NCI-H2029 treated with DMSO at 0.1 percent for 48 hours (cell line): ENCODE results near the gene KHDC1L.
A peak's percentile ranks its signal among the peaks of the same experiment; 100 is the strongest.
"Not testable (repeated sequence)": the region's sequence is repeated elsewhere in the genome, so short reads cannot be mapped to it uniquely, and the experiment has no call there.

Source experiments
- DNase-seq: peaks from one replicate; lab custom pipeline; 2025; lab: John Stamatoyannopoulos, UW

KHDC1L gene, protein sequence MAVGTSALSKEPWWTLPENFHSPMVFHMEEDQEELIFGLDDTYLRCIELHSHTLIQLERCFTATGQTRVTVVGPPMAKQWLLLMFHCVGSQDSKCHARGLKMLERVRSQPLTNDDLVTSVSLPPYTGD

DNA sequence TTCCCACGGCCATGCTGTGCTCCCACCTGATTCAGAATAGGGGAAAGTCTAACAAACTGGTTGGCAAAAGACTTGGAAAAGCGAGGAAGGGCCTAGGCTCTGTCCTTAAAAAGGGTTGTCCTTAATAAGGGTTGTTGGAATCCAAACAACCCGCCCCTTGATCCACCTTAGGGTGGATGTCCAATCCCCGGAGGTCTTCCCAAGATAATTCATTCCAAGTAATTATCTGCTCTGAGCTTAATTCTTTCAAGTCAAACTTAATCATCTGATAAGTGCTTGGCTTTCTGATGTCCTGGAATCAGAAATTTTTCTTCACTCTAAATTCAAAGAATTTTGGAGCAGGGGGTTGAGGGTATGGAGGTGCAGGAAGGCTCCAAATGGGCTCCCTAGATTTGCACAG, at the start of gene KHDC1L:
KHDC1L (minus strand) TSS at position 101 of the 400 bp plus-strand sequence; CDS start at position 13, 88 bp downstream.
- no peak for DNase-seq

DNA sequence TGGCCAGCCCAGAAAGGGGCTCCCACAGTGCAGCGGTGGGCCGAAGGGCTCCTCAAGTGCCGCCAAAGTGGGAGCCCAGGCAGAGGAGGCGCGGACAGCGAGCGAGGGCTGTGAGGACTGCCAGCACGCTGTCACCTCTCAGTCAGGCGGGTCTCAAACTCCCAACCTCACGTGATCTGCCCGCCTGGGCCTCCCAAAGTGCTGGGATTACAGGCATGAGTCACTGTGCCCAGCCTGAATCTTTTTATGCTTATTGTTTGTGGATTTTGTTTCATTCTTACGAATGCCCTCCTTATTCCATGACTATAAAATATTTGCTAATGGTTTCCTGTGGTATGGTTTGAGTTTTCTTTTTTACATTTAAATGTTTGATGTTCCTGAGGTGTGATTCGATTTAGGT, 44.0 kb upstream of the KHDC1L start:
- DNase-seq = not testable (repeated sequence)

DNA sequence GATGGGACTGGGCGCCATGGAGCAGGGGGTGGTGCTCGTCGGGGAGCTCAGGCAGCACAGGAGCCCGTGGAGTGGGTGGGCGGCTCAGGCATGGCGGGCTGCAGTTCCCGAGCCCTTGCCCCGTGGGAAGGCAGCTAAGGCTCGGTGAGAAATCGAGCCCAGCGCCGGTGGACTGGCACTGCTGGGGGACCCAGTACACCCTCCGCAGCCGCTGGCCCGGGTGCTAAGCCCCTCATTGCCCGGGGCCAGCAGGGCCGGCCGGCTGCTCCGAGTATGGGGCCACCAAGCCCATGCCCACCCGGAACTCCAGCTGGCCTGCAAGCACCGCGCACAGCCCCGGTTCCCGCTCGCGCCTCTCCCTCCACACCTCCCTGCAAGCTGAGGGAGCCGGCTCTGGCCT, 43.6 kb upstream of the KHDC1L start:
- not testable (repeated sequence) for DNase-seq

DNA sequence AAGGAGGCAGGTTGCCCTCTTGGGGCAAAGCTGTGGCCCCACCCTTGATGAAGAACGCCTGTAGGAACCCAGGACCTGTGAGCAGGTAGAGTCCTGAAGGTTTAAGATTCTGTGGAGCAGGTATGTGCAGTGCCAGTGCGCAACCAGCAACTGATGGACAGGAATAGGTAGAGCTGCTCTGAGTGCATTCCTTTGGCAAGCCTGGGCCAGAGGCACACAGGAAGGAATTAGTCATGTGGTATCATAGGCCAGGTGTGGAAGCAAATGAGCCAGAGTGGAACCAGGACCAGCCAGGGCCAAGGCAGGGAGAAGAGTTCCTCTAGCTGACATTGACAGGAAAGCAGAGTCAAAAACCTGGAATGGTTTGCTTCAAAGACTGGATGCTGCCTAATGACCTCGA, 39.1 kb upstream of the KHDC1L start:
- DNase-seq = no peak

DNA sequence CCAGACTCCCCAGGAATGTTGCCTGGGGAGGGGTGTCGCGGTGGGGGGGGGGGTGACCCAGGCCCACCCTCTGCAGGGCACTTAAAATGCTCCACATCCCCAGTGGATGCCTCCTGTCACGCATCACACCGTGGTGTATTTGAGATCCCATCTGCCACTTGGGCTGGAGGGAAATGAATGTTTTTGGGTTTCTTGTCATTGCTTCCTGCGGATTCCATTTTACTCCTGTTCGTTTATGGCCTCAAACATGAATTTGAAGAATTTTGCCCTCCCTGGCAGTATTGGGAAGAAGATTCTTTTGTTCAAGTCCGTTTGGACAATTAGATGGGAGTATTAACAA, 38.2 kb upstream of the KHDC1L start:
- DNase-seq = no peak

DNA sequence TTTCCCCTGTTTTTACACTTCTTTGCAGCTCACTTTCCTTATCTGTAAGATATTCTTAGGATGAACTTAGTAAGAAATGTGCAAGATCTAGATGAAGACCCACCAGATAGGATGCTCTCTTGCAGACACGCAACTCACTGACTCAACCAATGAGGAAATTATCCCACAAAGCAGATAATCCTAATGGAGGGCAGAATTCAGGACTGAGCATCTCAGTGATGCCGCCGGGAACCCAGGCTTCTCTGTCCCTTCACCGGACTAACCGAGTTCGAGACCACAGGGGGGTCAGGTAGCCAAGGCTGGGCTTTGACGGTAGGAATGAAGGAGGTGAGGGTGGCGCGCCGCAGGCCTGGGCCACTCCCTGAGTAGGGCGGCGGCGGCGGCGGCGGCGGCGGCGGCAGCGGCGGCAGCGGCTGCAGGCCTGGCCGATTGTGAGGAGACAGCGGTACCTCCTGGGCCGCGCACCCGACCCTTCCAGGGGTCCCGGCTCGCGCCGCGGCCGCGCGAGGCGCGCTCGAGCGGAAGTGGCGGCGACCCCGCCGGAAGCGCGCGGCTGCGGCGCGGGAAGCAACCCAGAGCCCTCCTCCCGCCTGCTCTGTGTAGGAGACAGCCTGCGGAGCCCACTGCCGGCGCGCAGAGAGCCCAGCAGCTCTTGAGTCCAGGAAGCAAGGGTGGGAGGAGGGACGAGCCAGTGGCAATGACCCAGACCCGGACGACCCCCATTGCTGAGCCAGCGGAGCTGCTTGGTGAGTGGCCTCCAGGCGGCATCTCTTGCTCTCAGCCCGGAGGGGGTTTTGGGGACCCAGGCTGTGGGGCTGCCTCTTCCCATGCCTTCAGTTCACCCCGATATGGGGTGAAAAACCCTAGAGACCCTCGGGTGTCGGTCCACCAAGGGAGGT, 37.6 kb upstream of the KHDC1L start, which contains the start of gene KHDC1:
KHDC1 (minus strand) TSS at position 526 of the 899 bp plus-strand sequence. CDS start 20,679 bp downstream, outside the sequence.
- peak; percentile 23 for DNase-seq

DNA sequence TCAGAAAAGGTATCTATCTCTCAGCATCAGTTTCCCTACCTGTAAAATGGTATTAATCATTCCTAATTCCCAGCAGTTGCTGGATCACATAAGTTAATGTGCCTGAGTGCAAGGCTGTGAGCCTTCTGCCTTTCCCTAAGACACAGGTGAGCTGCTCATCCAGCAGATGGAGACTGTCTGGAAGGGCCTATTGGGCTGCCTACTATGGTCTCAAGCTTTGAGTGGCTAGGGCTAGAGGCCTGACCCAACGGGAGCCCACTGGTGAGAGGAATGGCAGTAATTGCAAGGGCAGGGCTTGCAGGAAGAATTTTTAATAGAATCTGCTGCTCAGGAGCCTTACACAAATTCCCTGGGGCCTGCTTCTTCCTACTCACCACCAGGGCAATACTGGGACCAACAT, 33.4 kb upstream of the KHDC1L start:
- DNase-seq = no peak

DNA sequence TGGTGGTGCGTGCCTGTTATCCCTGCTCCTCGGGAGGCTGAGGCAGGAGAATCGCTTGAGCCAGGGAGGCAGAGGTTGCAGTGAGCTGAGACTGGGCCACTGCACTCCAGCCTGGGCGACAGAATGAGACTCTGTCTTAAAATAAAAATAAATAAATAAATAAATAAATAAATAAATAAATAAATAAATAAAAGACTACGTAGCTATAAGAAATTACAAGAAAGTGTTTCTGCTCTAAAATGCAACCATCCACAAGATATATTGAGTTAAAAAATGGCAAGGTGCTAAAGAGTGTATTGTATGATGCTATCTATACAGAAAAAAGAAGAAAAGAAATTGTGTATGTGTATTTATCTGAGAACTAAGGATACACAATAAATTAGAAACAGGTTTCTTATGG, 29.0 kb upstream of the KHDC1L start:
- DNase-seq = not testable (repeated sequence)

DNA sequence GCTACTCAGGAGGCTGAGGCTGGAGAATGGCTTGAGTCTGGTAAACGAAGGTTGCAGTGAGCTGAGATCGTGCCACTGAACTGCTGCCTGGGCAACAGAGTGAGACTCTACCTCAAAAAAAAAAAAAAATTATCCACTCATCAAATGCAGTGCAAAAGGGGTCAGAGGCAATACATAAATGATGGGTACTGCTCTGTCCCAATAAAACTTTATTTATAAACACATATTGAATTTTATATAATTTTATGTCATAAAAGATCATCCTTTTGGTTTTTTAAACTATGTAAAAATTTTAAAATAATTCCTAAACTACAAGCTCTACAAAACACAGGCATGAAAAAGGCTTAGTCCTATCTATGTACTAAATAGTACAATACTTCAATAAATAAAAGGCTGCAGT, 27.4 kb upstream of the KHDC1L start:
- no peak for DNase-seq

DNA sequence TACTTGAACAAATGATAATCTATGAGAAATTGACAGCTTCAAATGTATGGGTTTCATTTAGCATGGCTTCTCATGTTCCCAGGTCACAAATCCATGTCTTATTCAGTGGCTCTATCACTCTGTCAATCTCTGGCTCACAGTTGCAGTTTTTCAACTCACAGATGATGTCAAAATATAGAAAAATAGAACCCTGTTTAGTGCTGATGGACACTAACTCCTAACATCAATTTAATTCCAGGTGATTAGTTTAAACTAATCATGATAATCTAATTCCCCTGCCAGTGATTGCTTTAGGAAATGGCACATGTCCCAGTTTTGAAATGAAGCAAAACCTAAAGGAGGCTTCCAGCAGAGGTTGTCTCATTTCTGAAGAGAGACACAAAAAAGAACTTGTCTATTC, 24.7 kb upstream of the KHDC1L start:
- no peak for DNase-seq

DNA sequence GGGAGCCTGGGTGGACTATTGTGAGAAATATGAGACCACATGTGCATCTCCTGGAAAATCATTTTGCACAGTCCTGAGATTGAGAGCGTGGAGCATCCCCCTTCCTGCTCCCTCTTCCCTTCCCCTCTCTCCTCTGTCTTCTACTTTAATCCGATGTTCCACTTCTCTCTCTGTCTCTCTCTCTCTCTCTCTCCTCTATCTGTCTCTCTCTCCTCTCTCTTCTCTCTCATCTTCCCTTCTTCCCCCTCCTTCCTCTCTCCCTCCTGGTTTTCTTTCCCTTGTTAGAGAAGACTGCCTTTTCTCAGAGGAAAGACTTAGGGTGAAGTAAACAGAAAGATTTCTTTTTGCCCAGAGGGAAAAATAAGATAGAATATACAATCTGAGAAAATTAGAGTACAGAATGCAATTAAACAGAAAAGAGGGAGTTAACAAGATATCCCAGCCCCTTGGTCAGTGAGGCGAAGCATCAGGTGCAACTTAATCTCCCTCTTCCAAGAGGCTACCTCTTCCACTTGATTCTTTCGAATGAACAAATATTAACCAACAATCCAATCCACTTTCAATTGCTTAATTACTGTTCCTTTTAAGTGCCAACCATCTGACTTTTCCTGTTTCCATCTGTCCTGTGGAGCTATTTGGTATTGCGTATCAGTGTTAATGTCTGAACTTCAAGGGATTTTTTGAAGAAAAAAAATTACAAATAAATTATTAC, 23.1 kb upstream of the KHDC1L start:
- DNase-seq = peak; percentile 10

DNA sequence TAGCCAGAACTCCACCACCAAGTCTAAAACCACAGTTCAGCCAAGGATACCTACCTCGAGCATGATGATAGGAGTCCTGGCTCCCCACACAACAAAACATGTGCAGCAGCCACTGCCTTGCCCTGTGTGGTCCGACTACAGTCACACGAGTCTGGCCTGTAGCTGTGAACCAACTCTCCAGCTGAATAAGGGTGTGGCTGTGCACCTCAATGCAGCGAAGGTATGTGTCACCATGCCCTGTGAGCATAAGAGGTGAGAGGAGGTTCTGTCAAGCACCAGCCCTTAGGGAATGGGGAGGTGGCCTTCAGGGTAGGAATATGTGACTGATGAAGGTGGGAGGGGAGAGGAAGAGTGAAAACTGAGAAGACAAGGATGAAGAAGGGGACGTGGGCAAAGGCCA, 16.7 kb upstream of the KHDC1L start:
- DNase-seq = no peak

DNA sequence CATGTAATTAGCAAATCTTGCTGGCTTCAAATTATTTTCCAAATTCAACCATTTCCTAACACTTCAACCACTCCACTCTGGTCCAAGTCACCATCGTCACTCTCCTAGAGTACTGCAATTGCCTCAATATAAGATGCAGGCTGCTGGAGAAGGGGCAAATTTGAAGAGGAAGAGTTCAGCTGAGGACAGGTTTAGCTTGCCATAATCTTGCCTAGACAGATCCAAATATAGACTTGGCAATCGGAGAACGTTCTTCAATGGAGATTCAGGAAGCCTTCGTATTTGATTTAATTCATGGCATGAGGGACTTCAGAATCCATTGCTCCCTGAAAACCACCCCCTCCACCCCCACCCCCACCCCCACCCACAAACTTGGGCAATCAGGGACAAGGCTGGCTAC, 15.4 kb upstream of the KHDC1L start:
- no peak for DNase-seq

DNA sequence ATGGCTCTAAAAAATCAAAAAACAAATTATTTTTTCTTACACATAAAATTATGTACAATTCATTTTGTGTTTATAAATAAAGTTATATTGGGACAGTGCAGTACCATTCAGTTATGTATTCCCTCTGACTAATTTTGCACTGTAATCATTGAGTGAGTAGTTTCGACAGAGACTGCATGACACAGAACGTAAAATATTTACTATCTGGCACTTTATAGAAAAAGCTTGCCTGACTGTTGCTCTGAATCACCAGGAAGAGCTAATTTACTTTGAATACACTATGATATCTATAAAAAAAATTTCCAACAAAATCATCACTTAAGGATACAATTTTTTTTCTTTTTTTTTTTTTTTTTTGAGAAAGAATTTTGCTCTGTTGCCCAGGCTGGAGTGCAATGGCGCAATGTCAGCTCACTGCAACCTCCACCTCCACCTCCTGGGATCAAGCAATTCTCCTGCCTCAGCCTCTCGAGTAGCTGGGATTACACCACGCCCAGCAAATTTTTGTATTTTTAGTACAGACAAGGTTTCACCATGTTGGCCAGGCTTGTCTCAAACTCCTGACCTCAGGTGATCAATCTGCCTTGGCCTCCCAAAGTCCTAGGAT, 11.0 kb upstream of the KHDC1L start:
- no peak for DNase-seq

DNA sequence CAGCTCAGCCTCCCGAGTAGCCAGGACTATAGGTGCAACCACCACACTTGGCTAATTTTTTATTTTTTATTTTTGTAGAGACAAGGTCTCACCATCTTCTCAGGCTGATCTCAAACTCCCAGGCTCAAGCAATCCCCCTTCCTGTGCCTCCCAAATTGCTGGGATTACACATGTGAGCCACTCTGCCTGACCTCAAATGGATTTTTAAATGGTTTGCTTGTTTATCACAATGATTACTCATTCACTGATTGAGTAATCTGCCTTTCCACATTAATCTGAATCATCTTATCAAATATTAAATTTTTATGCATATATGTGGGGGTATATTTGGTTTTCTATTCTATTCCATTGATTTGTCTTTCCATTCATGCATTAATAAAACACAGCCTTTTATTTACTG, 9.4 kb upstream of the KHDC1L start:
- DNase-seq = no peak

DNA sequence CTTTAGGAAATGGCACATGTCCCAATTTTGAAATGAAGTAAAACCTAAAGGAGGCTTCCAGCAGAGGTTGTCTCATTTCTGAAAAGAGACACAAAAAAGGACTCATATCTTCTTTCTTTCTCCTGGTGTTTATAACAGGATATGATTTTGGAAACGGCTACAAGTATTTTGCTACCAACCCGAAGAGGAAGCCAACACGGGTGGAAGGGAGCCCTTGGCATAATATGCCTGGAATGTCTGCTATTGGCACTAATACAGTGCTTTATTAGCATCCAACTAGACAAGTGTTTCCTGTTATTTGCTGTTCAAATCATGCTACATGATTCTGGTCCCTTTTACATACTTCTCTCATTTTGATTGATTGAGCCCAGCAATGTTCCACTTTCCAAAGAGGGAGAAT, 8.7 kb upstream of the KHDC1L start:
- not testable (repeated sequence) for DNase-seq

DNA sequence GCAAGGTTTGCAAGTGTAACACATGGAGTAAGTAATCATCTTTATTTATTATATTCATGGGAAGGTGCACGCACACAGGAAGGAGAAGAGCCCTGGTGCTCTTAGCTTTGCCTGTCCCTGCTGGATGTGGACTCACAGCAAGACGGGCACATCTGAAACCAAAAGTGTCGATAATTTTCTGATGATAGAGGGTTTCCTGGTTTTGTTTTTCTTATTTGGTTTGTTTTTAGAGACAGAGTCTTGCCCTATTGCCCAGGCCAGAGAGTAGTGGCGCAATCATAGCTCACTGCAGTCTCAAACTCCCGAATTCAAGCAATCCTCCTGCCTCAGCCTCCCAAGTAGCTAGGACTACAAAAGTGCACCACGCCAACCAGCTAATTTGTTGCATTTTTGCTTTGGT, 7.8 kb upstream of the KHDC1L start:
- DNase-seq = no peak

DNA sequence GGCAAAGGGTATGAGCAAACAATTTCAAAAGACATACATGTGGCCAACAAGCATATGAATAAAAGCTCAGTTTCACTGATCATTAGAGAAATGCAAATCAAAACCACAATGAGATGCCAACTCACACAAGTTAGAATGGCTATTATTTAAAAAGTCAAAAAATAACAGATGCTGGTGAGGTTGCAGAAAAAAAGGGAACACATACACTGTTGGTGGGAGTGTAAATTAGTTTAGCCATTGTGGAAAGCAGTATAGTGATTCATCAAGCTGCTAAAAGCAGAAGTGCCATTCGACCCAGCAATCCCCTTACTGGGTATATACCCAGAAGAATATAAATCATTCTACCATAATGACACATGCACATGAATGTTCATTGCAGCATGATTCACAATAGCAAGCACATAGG, 6.7 kb upstream of the KHDC1L start:
- no peak for DNase-seq

DNA sequence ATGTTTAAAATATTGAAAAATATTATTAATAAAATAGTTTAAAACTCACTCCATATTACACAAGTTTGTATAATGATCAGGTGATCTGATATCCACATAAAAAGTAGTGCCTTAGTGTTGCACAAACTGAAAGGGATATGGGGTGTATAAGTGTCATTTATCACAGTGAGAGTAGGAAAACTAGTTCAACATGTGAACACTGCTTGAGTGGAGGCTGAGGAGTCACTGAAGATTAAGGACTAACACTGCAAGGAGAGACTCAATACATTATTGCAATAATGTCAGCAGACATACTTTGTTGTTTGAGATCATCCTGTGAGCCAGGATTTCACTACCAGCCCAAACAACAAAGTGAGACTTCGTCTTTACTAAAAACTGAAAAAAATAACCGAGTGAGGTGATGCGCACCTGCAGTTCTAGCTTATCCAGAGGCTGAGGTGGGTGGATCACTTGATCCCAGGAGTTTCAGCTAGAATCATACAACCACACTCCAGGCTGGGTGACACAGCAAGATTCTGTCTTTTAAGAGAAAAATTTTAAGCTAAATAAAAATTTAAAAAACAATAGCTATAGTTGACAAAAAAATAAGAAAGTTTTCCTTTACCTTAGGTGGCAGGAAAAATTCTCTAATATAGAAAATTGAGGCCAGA, 2.4 kb upstream of the KHDC1L start:
- DNase-seq = no peak

DNA sequence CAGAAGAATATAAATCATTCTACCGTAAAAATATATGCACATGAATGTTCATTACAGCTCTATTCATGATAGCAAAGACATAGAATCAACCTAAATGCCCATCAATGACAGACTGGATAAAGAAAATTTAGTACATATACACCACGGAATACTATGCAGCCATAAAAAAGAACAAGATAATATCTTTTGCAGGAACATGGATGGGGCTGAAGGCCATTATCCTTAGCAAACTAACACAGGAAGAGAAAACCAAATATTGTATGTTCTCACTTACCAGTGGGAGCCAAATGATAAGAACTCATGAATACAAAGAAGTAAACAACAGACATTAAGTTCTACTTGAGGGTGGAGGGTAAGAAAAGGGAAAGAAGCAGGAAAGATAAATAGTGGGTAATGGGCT, 8.4 kb downstream of the KHDC1L start:
- DNase-seq = no peak

DNA sequence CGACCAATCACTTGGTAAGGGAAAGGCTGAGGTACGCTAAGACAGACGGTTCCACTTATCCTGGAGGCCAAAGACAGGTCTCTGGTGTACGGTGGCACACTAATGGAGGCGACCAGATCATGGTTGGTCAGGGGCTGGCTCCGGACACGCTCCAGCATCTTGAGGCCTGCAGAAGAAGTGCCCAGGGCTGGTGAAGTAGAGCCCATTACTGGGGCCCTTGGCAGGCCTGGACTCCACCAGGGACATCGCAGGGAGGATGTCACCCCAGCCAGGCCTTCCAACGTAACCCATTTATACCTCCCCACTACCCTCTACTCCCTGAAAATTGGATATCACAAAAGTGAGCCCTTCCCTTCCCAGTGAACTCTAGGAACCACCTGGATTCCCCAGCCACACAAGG, 16.2 kb downstream of the KHDC1L start:
- DNase-seq = no peak

DNA sequence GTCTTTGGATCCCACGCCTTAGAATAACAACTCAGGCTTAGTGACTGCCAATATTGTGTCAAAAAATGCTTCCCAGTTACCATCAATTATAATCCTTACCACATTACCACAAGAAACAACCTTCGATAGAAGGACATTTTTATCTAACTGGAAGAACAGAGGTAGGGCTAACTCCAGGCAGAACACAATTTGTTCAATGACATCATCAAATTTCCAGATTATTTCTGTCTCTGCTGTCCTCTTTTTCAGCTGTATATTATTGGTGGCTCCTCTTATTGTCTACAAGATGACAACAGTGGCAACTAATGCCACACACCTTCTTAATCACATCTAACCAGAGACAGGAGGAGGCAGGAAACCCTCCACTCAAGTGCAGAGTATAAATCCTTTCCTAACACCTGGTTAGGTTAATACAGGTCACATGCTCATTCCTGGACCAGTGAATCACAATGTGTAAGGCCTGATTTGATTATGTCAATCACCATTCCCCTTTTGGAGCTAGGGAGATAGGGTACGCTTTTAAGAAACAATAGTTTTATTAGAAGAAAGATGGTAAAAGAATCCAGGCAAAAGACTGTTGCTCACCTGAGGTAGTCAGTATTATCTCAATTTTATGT, 18.0 kb downstream of the KHDC1L start:
- no peak for DNase-seq
